Stimulated activated CD4-positive, alpha-beta T cell treated with anti-CD3 and anti-CD28 coated beads, Interleukin-4, amount 100 ng/mL, for 1 hour (primary cell): ENCODE measurements around the gene GALNT9.

Experiments used
- DNase-seq: peaks from one replicate; pipeline ENCODE4 v3.0.0-alpha.2; 2020

Gene GALNT9

DNA sequence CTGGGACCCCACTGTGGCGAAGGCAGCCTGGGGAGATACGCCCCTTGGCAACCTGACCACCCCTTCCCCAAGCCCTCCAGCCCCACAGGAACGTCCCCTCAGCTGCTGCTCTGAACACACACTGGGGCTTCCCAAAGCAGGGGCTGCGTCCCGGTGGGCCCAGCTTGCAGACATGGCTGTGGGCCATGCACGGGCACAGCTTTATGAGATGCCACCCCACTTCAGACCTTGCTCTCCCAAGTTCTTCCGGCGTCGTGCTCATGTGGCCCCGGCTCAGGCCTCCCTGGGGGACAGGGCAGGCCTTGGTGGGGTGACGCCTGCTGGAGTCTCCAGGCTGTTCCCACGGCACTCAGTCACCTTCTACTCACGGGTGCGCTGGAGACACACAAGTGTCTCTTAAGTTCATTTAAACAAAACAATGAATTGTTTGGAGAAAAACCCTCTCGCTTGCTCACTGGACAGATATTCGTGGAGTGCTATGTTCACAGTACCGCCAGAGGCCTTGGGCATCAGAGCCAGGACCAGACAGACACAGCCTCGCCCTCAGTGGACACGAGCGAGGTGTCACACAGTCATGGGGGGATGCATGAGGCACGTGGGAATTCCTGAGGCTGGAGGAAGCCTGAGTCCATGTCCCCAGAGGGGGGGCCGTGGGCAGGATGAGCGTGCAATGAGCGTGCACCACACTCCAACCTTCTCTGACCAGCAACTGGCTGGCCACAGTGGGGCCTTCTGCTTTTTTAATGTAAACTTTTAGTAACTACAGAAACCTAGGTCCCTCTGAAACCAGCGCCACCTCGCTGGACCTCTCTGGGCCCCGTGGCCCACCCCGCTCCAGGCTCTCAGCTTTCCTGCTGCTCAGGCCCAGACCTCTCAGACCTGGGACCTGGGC is 4.3 kb downstream of the GALNT9 start:
- no peak for DNase-seq

DNA sequence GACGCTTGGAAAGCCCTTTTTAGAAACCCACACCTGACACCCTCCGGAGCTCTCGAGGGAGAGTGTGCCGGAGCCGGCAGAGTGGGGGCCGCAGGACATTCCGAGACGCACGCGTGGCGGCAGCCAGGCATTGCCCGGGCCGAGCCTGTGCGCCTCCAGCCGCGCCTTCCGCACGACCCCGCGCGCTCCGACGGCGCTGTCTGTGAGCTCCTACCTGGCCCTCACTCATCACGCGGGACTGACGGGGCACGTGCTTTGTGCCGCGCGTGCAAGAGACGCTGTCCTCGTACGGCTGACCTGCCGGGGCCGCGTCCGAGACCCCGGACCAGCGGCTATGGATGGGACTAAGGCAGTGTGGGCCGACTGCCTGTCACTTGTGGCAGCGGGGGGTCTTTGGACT is 5.2 kb downstream of the GALNT9 start:
- no peak for DNase-seq

DNA sequence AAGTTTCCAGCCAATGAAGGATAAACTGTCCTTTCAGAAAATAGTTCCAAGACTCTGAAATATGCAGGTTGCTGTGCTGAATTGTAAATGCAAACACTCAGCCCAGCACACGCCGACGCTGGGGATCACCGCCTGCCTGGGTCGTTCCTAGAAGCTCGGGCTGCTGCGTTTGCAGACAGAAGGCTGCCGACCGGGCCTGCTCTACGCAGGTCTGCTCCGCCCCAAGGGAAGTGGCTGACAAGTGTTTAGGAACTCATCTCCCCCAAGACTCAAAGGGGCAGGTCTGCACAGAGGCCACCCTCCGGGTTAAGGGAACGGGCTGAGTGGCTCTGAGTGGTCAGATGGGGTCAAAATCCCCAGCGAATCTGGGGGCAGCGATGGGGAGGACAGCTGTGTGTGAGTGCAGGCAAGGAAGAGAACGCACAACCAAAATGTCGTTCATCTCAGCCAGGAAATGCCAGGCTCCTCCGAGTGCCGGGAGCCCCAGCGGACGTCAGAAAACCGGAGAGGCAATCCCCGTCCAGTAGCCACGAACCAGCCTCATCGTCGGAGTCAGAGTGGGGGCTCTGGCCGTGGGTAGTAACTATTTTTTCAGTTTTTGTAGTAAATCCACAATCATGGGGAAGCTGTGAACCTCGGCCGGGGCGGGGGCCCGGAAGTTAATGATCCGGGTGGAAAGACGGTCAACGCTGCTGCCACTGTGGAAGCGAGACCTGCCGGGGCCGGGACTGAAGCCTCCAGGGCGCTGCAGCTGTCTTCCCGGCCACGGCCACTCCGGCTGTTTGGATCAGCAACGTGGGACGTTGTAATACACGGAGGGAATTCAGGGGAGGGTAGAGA is 6.0 kb downstream of the GALNT9 start:
- no peak for DNase-seq

DNA sequence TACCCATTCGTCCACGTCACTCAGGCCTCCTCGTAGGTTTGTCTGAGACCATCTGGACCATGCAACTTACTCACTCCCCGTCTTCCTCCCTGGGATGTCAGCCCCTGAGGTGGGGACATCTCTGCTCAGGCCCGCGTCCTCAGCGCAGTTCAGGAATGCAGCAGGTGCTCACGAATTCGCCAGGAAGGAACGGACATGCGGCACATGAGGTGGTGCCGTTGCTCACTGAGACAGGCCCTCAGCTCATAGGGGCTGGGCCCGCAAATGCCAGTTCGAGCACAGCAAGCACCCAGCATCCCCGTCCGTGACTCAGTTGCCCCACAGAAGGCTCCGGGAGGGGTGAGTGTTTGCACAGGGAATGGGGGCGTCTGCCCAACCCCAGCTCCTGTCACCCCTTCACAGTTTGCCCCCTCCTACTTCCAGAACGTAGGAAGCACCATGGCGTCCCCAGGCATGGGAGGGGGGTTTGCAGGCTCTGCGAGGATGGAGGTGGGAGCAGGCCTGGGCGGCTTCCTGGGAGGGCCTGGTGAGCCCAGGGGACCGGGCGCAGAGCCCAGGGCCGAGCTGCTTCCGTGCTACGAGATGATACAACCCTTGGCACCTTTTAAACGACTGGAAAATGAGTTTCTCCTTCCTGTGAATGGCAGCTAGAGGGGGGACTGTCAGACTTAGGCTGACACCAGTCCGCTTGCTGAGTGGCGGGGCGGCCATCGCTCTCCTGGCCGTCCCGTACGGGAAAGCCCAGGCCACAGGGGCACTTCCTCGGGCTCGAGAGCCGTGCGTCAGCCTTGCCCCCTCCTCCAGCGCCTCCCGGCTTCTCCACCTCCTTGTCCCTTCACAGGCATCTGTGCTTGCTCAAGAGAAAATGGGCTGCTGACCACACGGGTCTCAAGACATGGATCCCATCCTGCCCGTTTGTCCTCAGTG is 6.9 kb downstream of the GALNT9 start:
- DNase-seq, result no peak

DNA sequence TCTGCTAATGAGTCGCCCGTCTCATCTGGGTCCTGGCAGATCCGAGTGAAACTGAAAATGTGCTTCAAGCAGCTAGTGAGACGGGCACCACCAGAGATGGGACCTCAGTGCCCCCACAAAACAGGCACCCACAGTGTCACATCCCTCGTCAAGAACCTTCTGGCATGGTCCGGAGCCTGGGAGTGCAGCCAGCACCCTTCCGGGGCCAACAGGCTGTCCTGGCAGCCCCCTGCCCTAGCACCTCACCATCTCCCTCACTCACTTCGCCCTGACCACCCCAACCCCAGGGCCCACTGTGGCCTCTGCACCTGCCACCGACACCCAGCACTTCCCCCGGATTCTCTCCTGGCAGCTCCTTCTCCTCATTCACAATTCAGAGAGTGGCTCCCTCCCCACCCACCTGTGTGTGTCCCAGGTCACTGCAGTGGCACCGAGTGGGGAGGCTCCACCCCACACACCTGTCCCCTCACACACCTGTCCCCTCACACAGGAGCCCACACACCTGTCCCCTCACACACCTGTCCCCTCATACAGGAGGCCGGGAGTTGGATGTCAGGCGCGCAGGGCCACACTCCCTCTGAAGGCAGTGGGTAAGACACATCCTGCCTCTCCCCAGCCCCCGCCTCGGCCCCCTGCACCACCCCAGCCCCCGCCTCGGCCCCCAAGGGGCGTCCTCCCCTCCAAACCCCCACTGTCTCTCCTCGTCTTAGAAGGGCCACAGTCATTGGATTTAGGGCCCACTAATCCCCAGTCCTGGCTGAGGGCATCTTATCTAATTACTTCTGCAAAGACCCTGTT is 7.9 kb downstream of the GALNT9 start:
- no peak for DNase-seq

DNA sequence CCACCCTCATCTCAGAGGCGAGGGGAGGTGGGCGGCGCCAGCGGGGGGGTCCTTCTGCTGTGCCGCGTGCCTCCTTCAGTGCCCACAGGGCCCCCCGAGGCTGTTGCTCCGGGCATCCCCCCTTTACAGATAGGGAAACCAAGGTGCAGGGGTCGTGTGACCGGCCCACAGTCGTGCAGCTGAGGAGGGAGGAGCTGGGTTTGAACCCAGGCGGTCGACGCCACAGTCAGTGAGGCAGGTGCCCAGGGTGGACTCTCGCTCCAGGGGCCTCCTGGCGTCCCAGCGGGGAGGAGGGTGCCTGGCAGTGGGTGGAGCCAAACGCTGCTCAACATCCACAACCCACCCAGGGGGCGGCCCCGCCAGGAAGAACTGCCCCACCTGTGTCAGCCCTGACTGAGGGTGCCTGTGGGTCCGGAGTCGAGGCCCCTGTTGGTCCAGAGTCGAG is 8.6 kb downstream of the GALNT9 start:
- no peak for DNase-seq

DNA sequence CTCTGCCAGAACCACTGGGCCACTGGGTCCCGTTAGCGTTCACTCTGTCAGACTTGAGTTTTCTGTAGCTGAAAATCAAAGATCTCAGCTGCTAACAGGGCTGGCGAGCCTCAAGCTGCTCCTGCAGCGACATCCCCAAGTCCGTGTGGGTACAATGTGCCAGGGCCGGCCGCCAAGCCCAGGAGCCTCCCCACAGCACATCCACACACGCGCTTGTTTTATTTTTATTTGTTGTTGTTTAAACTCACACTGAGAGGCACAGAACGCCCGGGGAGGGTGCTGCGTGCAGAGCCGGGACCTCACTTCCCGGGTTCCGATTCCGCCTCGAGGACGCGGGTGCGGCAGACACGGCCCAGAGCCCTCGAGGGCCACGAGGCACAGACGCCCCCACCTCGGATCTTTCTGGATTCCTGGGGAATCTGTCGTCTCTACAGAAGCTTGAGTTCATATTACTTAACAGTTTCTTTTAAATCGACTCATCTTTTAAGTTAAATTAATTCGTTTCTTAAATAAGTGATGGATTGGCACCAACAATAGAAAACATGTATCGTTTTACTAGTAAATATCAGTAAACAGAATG is 9.3 kb downstream of the GALNT9 start:
- DNase-seq, result no peak

DNA sequence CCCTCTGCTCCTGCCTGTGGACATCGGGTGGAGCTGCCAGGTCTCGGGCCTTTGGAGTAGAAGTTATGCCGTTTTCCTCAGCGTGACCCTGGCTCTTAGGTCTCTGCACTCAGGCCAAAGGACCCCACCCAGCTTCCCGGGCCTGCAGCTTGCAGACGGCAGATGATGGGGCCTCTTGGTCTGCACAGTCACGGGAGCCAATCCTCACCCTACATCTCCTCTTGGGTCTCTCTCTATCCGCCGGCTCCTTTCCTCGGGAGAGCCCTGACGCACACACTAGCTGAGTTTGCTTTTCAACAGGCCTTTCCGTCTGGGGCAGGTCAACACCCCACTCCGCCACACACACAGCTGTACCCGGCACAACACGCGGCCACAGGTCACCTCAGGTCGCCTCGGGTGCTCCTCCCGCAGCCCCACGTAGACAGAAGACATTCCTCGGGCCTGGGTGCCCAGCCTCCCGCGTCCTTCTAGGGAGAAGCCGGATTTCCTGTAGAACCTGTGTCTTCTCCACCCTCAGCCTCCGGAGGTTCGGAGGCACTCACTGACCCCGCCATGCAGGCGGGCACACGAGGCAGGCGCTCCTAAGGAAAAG is 9.9 kb downstream of the GALNT9 start:
- DNase-seq, result no peak

DNA sequence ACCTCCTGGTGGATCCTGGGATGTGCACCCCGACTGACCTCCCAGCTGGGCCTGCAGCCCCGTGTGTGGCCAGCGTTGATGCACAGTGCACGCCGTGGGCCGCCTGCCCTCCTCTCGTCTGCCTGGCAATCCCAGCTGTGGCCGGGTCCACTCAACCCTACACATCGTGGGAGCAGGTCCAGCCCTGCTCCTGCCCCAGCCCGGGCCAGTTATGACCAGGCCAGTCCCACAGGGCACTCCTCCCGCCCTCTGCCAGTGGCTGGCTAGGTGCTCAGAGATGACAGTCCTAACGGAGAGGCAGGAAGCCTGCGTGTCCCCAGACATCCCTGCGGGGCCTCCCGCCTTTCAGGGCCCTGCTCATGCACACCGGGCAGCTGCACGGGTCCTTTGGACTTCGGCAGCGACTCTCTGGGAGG is 10.8 kb downstream of the GALNT9 start:
- DNase-seq, result no peak

DNA sequence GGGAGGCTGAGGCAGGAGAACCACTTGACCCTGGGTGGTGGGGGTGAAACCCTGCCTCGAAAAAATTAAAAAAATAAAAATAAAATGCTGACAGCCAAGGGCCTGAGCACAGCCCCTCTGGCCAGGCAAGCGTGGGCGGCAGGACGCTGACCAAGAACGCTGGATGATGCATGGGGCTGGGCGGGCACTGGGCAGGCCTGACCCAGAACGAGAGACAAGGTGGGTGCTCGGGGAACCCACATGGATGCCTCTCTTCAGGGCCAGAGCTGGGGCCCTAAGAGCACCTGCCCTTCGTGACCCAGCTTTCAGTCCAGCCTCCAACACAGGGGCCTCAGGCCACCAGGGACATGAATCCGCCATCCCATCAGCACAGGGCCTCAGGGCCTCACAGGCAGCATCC is 11.3 kb downstream of the GALNT9 start:
- no peak for DNase-seq

DNA sequence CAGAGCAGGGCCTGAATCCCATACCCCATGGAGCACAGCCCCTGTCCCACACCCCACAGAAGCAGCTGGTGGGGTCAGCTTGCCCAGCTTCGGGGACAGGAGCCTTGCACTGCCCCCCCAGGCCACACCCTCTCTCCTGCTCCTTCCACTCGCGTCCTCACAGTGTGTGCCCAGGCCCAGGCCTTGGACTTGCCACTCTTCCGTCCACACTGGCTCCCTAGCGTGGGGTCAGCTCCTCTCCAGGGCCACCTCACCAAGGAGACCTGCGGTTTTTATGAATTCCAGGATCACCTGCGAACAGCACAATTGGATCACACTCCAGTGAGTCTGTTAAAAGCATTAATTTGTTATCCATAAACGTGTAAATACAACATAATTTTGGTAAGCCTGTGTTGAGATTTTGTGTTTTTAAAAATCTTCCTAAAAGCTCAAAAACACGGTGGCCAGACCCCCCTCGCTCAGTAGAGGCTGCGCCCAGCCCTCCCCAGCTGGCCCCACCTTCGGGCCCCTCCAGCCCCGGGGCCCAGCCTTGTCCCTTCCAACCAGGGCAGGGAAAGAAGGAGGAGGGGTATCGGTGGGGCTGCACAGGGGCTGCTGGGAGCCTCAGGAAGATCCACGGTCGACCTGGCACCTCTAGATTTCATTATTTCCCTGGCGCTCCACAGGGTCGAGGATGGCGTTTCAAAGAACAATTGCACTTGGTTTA is 12.0 kb downstream of the GALNT9 start:
- DNase-seq, result no peak

DNA sequence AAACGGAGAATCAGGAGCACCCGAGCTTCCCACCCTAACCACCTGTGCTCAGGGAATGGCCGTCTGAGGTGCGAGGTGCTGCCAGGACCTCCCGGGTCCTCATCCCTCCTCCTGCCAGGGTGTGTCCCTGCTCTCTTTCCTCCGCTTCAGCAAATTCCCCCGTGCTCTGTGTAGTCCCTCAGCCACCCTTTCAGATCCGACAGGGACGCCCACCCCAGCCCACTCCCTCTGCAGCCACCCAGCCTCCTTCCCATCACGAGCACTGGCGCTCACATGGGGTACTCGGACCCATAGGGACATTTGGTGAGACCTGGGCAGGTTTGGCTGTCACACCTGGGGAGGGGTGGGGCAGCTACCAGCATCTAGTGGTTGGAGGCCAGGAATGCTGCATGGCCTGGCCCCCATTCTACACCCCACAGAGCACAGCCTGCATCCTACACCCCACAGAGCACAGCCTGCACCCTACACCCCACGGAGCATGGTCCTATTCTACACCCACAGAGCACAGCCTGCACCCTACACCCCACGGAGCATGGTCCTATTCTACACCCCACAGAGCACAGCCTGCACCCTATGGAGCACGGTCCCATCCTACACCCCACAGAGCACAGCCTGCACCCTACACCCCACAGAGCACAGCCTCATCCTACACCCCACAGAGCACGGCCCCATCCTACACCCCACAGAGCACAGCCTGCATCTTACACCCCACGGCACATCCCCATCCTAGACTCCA is 12.7 kb downstream of the GALNT9 start:
- no peak for DNase-seq

DNA sequence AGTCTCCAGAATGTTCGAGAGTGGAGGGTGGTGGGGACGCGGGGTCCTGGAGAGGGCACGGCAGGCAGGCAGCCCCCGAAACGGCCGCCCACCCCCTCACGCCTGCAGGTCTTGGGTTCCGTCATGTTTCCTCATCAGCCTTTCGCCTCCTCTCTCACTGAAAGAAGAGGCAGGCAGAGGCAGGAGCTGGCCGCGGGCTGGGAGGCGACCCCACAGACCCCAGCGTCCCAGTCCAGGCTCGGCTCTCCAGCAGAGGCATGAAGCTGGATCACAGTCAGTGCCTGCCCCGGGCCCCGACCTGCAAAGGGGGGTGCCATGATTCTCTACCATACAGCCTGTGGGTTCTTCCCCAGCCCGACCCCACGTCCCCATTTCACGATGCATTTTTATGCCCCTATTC is 13.4 kb downstream of the GALNT9 start:
- DNase-seq, result no peak

DNA sequence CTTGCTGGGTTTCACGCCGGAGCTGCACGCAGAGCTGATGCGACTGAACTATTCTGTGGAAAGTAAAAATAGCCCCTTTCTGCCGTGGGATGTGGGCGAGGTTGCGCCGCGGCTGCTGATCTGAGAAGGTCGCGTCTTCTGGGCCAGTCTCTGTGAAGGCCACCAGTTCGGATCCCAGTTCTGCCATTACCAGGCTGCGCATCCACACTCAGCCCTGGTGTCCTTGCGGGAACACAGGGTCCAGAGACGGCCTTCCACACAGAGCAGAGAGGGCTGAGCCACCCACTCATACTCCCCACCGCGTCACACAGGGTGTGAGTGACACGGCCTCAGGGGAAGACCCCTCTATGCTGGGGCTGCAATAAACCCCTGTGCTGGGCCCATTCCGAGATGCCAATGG is 13.9 kb downstream of the GALNT9 start:
- DNase-seq, result no peak

DNA sequence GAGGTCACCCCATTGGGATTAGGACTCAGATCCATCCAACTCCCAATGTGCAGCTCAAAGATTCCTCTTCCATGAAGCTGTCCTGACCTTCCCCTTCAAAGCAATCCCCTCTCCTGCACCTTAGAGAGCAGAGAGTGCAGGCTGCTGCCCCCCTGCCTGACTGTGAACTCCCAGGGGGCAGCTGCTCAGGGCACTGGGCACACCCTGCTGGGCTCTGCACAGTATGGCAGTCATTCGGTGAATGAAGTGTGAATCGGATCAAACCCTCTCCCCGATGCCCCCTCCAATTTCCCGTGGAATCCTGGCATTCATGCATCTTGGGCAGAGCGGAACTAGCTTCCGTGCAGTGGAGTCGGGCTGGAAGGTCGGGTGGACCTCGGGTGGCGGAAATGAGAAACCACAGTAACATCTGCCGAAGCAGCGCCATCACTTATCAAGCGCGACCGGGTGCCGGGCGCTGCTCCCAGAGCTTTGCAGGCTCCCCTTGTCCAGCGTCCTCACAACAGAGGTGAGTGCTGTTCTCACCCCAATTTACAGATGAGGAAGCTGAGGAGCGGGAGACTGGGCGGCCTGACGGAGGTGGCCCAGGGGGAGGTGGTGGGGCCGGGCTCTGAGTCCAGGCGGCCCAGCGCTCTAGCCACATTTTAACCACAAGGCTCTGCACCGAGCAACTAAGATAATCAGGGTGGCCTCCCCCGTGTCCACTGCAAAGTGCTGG is 14.7 kb downstream of the GALNT9 start:
- DNase-seq, result no peak

DNA sequence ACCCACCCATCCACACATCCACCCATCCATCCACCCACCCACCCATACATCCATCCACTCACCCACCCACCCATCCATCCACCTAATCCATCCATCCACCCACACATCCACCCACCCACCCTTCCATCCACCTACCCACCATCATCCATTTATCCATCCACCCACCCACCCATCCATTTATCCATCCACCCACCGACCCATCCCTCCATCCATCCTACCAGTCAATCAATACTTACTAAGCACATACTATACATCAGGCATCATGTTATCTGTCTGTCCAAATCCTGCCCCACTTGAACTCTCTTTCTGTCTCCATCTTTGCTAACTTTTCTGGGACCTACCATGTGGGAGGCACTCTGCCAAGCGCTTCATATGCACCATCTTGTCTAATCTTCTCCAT is 15.4 kb downstream of the GALNT9 start:
- no peak for DNase-seq

DNA sequence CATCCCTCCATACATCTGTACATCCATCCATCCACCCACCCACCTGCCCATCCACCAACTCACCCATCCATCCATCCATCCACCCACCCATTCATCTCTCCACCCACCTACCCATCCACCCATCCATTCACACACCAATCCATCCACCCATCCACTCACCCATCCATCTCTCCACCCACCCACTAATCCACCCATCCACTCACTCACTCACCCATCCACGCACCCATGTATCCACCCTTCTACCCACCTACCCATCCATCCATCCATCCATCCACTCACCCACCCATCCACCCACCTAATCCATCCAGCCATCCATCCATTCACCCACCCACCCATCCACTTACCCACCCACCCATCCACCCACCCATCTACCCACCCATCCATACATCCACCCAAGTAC is 16.2 kb downstream of the GALNT9 start:
- DNase-seq, result no peak

DNA sequence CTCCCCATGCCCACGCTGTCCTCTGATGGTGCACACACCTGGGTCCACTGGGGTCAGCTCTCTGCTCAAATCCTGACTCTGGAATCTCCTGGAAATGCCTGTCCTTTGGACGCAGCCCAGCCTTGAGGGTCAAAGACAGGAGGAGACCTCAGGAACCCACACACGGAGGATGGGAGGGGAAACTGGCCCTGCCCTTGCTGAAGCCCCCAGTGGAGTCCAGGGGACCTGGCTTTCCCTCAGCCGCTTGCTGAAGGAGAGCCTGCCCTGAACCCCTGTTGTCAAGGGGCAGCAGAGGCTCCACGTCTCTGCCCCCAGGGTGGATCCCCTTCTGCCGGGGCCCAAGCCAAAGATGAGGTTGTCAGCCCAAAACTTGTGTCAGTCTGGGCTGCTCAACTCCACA is 16.9 kb downstream of the GALNT9 start:
- no peak for DNase-seq
